Skin of body (tissue), 2 donors: ENCODE data around the gene DIAPH3. TPM values are rescaled to one million over a fixed set of nuclear protein-coding genes. Genes with fewer than 3 reads are reported as not detected.
A peak's percentile ranks its signal among the peaks of the same experiment; 100 is the strongest.

Source experiments
- DNase-seq: peaks from one replicate; lab custom pipeline; 2025; lab: John Stamatoyannopoulos, UW
- total RNA-seq: library from RNA; depleted of rRNA; stranded (reverse); fragments of >200 nt; gene quantifications from one replicate; pipeline ENCODE4 v1.2.3, GENCODE V29; 2014

The DIAPH3 gene
- total RNA-seq, 1 donor from 2014 or later = 7.1 TPM

DNA sequence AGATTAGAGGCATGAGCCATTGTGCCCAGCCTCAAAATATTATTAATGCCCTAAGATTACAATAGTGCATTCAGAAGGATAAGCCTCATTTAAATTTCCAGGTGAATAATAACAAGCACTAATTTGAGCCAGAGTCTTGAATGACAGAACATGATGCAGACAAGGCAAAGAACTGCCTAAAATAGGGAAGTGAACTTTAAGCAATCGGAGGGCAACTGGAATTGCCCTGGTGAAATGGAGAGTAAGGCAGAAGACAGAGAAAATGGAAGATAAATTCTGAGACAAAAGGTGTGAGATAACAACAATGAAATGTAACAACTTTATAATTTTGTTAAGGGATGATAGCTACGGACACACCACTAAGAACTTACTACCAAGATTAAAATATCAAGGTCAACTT lies 199.9 kb downstream of the DIAPH3 start:
- no peak for DNase-seq

DNA sequence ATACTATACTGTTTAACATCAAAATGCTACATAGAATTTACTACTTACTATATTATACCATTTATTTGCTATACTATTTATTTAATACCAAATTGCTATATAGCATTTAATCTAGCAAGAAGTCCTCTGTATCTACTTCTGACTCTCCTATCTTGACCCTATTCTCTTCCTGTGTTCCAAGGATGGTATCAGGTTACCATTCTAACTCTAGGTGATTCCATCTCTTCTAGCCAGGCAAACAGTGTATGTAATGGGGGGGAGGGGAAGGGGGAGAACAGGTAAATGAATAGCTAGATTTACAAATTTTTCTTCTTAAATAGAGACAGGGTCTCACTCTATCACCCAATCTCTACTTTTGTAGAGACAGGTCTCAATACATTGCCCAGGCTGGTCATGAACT lies 200.3 kb downstream of the DIAPH3 start:
- DNase-seq = no peak

DNA sequence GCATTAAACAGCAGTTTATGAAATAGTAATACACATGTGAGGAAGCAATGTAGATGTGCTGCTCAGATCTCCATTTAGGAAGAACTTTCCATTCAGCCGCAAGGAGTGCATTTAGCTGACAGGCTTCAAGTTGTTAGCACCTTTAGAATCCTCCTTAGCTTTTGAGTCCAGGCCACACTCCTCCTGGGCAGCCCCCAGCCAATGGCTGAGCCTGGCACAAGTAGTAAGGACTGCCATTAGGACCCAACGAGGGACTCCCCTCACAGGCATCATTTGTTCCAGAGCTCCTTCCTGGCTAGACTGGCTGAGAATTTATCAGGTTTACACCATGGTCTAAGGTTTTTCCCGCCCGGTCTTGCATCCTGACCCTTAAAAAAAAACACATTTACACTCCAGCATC lies 201.4 kb downstream of the DIAPH3 start:
- no peak for DNase-seq

DNA sequence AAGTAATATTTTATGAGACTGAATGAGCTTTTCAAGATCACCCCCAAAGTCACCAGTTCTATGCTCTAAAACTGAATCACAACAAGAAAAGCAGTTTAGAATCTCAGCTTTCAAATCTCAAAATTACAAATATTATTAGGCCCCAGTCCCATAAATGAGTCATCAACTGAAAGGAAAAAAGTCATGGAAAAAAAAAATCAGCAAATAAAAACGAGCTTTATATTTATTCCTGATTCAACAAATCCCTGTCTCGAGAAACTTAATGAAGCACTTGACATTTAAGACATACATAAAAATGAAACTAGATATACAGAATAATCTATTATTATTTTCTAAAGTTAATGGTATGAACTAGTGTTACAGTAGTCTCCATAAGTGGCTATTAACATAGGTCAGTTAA lies 203.0 kb downstream of the DIAPH3 start:
- DNase-seq = no peak

DNA sequence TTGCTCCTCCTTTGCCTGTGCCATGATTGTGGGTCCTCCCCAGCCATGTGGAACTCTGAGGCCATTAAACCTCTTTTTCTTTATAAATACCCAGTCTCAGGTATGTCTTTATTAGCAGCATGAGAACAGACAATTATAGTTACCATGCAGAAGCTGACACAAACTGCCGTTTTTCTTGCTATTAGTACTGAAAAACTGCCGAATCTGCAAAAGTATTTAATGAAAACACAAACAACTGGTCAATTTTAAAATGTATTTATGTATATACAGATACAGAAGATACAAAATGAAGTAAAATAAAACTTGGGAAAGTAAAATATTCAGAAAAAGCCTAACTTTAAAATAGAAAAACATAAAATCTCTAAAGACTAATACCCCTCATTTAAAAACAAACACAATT lies 206.3 kb downstream of the DIAPH3 start:
- DNase-seq = no peak

DNA sequence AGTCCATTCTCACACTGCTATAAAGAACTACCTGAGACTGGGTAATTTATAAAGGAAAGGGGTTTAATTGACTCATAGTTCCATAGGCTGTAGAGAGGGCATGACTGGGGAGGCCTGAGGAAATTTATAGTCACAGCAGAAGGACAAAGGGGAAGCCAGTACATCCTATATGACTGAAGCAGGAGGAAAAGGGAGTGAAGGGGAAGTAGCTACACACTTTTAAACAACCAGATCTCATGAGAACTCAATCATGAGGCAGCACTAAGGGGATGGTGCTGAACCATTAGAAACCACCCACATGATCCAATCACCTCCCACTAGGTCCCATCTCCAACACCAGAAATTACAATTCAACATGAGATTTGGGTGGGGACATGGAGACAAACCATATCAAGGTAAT lies 209.1 kb downstream of the DIAPH3 start:
- no peak for DNase-seq

DNA sequence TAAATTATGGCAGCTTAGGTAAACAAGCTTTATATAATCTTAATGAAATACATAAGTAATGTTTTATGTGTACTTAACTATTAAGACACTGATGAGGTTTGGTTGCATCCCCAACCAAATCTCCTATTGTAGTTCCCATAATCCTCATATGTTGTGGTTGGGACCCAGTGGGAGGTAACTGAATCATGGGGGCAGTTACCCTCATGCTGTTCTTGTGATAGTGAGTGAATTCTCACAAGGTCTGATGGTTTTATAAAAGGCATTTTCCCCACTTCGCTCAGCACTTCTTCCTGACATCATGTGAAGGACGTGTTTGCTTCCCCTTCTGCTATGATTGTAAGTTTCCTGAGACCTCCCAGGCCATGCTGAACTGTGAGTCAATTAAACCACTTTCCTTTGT lies 212.7 kb downstream of the DIAPH3 start:
- DNase-seq = no peak

DNA sequence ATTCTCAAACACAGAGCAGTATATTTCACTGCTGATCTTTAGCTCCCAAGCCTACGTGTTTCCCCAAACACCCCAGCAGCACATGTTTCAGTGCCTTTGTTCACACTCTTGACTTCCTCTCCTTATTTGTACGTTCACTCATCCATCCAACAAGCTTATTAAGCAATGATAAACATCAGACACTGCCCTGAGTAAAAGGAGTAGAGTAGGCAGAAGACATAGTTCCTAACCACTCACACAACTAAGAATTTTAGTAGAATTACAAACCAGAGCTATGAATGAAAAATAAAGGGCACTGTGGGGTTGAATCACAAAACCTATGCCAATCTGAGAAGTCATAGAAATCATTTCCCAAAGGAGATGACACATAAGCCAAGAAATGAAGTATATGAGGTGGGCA lies 213.5 kb downstream of the DIAPH3 start:
- DNase-seq = no peak

DNA sequence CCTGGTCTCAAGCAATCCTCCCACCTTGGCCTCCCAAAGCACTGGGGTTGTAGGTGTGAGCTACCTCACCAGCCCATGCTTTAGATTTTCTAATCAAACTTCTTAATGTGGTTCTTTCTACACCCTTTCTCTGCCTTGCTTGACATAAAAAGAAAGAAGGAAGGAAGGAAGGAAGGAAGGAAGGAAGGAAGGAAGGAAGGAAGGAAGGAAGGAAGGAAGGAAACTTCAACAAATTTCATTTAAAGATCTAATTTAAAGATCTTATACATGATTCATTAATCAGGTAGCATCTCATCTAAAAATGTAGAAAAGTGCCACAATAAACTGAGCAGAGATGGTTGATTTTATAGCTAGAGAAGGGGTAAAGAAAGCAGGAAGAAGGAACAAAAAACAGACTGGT lies 215.0 kb downstream of the DIAPH3 start:
- DNase-seq = no peak

DNA sequence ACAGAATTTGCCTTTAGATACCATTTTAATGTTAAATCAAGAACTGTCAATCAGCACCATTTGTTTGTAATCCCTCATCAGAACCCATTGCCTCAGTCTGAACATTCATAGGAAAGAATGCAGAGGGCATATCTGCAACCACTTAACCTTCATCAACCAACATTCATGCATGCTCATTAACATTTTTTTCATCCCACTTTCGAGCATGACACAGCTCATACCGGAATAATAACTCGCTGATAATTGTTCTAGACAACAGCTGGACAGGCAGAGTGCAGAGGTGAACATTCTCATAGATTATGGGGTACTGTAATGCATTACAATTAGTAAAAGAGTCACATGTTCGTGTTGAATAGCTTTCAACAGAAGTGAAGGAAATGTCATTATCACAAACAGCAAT lies 216.8 kb downstream of the DIAPH3 start:
- no peak for DNase-seq

DNA sequence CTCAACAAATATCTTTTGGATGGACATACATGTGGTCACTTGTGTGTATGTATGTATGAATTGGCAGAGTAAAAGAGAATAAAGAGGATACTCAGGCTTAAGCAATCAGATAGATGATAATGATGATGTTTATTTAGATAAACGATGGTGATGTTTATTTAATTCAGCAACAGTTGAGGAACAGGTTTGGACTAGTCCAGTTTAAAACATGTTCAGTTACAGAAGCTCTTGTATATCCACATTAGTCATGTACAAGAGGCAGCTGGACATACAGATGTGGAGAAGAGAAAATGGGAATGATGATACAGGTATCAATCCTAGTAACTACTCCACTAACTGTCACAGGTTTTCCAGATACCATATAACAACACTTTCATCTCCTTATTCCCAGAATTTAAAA lies 232.1 kb downstream of the DIAPH3 start:
- no peak for DNase-seq

DNA sequence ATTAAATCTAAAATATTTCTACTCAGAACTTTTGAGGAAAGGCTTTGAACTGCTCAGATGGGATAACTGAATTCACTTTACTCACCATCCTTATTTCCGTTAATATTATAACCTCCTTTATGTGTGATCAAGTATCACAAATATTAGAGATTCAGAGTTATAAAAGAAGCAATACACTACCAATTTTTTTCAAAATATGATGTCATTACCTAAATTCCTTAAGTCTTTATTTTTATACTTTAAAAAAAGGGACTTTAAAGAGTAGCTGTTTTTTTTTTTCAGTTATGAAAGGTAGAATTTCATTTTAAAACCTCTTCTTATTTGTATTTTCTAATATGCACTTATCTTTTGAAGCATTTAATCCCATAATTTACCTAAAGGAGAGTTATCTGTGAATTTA lies 239.5 kb downstream of the DIAPH3 start:
- DNase-seq = no peak

DNA sequence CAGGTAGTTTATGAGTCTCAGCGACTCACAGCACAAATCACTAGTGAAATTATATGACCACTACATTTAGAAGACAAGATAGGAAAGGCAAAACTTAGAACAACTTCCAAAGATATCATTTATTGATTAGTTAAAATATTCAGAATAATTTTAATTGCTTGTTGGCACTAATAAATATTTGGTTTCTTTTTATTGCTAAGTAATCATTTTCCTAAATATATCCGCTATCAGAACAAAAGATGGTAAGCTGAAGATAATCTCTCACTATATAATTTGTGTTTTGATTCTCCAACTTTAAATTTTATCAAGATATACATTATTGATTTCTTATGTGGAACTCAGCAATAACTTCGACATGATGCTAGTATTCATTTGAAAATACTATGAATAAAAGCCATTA lies 248.5 kb downstream of the DIAPH3 start:
- no peak for DNase-seq

DNA sequence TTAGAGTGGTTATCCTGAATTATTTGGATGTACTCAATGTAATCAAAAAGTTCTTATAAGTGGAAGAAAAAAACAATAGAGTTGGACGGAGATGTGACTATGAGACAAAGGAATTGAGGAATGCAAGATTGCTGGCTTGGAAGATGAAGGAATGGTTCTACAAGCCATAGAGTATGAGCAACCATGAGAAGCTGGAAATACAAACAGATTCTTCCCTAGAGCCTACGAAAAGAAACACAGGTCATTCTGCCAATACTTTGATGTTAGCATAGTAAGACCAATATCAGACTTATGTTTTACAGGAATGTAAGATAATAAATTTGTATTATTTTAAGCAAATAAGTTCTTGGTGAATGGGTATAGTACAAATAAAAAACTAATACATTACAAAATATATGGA lies 249.2 kb downstream of the DIAPH3 start:
- no peak for DNase-seq

DNA sequence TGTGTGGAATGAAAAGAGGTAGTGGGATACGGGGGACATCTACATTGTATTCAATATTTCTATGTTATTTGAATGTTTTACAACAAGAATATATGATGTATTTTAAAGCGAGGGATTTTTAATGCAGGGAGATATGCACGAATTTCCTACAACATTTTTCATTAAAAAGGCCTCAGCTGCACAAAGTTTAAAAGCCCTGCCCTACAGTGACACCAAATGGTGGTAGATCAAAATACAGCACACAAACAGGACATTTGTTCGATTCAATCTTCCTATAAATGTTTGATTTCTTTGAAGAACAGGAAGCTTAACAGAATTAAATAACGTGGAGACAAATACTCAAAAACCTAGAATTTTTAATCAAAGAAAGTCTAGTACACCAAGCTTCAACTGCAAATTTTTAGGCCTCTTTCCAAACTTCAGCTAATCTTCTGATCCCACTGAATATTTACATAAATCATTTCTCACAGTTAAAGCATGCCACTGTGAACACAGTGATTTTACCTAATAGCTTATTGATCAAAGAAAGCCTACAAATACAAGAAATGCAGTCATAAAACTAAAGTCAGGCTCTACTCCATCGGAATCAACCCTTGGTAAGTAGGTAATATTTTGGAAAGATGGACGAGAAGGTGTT lies 257.2 kb downstream of the DIAPH3 start:
- DNase-seq = peak; percentile 19

DNA sequence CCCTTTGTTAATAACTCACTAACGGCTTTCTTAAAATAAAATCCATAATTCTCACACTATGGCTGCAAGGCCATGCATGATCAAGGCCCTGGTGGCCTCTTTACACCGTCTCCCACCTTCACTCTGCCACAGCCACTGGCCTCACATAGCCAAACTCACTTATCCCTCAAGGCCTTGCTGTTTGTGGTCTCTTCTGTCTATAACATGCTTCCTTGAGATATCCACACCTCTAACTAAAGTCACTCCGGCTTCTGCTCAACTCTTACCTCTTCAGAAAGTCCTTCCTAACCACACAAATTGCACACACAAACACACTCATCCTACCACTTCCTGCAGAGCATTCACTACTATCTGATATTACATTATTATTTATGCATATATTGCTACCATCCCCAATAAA lies 262.5 kb downstream of the DIAPH3 start:
- no peak for DNase-seq

DNA sequence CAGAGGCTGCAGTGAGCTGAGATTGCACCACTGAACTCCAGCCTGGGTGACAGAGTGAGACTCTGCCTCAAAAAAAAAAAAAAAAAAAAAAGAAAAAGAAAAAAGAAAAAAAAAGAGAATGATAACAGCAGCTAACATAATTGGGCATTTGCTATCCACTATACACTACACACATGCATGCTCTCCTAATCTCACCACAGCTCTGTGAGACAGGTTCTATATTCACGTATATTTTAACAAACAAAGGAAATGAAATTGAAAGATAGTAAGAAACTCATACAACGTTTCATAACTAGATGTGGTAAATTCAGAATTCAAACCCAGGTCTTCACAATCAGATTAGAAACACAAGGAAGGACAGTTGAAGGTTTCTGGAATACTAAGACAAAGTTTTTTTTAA lies 265.7 kb downstream of the DIAPH3 start:
- no peak for DNase-seq

DNA sequence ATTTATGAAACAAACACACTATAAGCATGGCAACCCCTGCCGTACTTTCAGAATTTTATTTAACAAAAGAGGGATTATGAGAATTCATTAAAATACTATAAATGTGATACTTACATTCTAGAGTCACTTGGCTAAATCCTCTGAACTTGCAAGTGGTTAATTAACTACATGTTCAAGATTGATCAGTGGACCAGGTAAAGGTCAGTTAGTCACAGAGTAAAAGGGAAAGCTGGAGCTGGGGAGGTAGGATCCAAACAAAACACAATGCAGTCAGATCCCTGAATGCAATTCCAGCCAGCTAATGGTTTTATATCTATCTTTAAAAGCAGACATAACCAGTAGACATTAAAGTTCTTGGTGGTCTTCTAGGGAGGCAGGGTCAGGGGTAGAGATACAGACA lies 270.5 kb downstream of the DIAPH3 start:
- DNase-seq = no peak

DNA sequence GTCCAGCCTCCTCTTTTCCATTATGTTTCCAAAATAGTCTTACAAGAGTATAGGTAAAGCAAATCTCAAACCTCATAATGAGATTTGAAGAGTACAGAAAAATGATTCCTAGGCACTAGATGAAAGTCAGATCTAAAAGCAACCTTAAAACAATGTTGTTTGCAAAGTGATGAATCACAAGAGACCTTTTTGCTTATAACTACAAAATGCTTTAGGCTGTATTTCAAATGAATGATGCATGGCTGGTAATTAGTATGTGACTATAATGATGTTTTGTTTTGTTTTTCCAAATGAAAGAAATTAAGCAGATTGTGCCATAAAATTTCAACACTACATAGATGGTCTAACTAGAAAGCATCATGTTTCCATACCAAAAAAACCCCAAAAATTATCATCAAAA lies 272.7 kb downstream of the DIAPH3 start:
- DNase-seq = no peak

DNA sequence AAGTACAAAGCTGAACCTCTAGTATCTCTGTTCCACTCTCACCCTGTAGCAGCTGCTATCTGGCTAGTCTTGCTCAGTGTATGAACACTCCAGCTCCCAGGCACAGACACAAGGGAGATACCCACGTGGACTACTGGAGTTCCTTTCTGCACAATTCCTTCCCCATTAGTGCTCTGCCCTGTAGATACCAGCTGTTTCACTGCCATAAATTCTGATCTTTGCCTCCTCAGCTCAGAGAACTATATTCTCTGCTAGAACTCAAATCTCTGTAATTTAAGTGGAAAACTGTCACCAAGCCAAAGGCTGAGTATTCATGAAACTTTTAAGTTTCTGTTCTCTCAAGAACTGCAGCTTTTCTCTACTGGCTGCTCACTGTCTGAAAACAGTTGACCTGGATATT lies 273.7 kb downstream of the DIAPH3 start:
- no peak for DNase-seq

DNA sequence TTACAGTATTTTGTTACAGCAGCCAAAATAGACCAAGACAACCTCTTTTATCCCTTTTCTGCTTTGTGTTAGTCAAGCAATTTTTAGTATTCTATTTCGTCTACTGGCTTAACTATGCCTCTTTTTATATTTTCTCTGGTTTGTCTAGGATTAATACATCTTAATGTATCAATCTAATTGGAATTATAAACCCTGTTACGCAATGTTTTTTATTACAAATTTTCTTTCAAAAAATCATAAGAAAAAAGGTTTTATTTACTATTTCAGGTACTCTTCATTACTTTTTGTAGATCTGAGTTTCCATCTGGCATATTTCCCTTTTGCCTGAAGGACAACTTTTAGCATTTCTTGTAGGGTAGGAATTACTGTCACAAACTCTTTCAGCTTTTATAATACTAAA lies 275.3 kb downstream of the DIAPH3 start:
- DNase-seq = no peak

DNA sequence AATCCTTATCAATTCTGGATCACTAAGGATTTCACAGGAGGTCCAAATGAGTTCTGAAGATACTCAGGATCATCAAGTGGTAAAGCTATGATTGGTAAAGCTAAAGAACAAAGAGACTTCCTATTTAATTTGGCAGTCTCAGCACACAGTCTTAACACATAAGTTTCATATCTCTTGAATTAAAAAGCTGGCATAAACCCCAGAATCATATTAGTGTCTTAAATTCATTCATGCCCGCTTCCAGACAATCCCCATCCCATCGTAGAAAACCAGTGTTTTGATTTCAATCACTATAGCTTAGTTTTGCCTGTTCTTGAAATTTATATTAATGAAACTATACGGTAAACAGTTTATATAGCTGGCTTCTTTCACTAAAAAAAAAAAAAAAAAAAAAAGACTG lies 278.7 kb downstream of the DIAPH3 start:
- DNase-seq = no peak

DNA sequence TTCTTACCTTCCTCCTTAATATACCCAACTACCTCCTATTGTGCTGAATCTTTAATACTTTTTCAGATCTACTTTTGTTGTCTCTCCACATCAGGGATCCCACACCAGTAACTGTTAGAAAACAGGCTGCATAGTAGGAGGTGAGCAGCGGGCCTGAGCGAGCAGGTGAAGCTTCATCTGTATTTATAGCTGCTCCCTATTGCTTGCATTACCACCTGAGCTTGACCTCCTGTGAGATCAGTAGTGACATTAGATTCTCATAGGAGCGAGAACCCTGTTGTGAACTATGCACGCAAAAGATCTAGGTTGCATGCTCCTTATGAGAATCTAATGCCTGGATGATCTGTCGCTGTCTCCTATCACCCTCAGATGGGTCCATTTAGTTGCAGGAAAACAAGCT lies 279.8 kb downstream of the DIAPH3 start:
- no peak for DNase-seq

DNA sequence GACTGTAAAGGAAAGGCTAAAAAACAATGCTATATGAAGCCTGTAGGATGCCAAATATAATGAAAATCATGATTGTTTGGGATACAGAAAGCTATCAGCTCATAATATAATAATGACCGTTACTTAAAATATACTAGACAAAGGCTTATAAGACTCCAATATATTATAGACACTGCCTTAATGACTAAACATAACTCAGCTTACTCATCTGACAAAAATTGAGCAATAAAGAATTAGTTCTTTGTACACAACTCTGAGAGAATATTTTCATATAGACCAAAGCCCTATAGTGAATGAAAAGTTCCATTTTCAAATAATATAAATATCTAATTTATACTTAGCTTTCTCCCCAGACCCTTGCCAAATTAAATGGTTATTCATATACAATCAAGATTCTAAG lies 283.3 kb downstream of the DIAPH3 start:
- DNase-seq = no peak
